ENCODE results near the gene USP22.

DNA sequence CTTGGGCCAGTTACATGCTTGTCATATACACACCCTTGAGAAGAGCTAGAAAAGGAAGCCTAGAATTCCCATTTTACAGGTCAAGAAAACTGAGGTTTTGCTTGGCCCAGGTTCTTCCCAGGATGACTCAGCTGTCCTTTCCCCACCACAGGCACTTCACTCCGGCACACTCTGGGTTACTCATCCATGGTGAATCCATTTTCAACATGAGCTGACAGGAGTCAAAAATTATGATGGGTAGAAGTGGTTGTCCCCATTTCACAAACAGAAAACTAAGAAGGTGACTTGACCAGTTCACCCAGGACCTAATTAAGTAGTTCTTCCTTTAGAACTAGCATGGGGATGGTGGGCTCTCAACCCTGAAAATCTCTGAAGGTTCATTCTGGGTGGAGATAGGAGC, 67.2 kb downstream of the USP22 start:
- TF ChIP-seq, protein P1, sequence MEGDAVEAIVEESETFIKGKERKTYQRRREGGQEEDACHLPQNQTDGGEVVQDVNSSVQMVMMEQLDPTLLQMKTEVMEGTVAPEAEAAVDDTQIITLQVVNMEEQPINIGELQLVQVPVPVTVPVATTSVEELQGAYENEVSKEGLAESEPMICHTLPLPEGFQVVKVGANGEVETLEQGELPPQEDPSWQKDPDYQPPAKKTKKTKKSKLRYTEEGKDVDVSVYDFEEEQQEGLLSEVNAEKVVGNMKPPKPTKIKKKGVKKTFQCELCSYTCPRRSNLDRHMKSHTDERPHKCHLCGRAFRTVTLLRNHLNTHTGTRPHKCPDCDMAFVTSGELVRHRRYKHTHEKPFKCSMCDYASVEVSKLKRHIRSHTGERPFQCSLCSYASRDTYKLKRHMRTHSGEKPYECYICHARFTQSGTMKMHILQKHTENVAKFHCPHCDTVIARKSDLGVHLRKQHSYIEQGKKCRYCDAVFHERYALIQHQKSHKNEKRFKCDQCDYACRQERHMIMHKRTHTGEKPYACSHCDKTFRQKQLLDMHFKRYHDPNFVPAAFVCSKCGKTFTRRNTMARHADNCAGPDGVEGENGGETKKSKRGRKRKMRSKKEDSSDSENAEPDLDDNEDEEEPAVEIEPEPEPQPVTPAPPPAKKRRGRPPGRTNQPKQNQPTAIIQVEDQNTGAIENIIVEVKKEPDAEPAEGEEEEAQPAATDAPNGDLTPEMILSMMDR (IDR thresholded peaks at IDR 0.05), result no peak
- no peak for TF ChIP-seq POLR2A (IDR thresholded peaks at IDR 0.05)

All from thyroid gland (tissue), 4 donors.